ENCODE results near the gene CHRNA7. TPM values are rescaled to one million over a fixed set of nuclear protein-coding genes. Genes with fewer than 3 reads are reported as not detected.

The CHRNA7 gene
- total RNA-seq, 4 donors from 2014 or later = 0.45 to 1.3 (median 0.83) TPM

GRCh38 chr15:32041294-32041693 lies 11.0 kb downstream of the CHRNA7 start:
- whole genome bisulfite sequencing, 2 donors = 80 to 94% methylated on average over 7 of the region's 7 CpGs
- no peak overlapping the region for H3K4me3 ChIP-seq (ENCODE audit: low read depth, poor library complexity, severe bottlenecking)
- intact Hi-C loops (cut with DNase I; ENCODE audit: low total_unique reads) = no loop called here
- no peak for TF ChIP-seq POLR2A (IDR thresholded peaks at IDR 0.05)
- TF ChIP-seq, protein P1, sequence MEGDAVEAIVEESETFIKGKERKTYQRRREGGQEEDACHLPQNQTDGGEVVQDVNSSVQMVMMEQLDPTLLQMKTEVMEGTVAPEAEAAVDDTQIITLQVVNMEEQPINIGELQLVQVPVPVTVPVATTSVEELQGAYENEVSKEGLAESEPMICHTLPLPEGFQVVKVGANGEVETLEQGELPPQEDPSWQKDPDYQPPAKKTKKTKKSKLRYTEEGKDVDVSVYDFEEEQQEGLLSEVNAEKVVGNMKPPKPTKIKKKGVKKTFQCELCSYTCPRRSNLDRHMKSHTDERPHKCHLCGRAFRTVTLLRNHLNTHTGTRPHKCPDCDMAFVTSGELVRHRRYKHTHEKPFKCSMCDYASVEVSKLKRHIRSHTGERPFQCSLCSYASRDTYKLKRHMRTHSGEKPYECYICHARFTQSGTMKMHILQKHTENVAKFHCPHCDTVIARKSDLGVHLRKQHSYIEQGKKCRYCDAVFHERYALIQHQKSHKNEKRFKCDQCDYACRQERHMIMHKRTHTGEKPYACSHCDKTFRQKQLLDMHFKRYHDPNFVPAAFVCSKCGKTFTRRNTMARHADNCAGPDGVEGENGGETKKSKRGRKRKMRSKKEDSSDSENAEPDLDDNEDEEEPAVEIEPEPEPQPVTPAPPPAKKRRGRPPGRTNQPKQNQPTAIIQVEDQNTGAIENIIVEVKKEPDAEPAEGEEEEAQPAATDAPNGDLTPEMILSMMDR (IDR thresholded peaks at IDR 0.05) = no peak
- no peak for DNase-seq (ENCODE audit: low spot score in 2 of 2)

DNA sequence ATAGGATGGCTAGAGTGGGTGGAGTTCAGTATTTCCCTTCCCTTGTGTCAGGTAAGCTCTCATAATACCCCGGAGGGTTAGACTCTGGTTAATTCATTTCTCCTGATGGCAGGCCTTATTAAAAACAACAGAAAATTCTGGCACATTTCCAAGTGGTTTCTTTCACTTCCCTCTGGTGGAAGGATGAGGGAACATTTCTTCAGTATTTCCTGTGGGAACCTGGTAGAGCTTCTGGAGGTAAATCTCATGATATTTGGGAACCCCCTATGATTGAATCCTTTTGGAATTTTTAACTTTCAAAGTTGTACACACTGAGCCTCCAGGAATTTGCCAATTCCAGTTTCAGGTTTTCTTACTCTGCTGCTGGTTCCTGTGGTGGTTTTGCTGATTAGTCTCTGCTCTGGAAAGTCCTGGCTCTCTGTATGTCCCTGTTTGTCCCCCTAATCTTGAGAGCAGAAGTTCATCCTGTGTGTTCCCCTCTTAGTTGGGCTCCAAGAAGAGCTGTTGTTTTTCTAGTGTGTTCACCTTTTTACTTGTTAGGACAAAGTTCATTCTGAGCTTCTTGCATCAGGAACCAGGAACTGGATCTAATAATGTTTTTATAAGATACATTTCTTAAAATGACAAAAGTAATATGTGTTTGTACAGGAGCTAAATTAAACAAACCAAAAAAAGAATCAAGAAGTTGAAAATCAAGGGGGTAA lies 12.1 kb downstream of the CHRNA7 start:
- TF ChIP-seq, protein P1 (IDR thresholded peaks at IDR 0.05) = no peak
- TF ChIP-seq POLR2A (IDR thresholded peaks at IDR 0.05) = no peak
- no peak for DNase-seq (ENCODE audit: low spot score in 2 of 2)
- WGBS, 2 donors = 6% methylated on average over 1 of the region's 1 CpG
- H3K4me3 ChIP-seq (ENCODE audit: low read depth, poor library complexity, severe bottlenecking) = no peak overlapping the region
- intact Hi-C loops (cut with DNase I; ENCODE audit: low total_unique reads) = no loop called here

DNA sequence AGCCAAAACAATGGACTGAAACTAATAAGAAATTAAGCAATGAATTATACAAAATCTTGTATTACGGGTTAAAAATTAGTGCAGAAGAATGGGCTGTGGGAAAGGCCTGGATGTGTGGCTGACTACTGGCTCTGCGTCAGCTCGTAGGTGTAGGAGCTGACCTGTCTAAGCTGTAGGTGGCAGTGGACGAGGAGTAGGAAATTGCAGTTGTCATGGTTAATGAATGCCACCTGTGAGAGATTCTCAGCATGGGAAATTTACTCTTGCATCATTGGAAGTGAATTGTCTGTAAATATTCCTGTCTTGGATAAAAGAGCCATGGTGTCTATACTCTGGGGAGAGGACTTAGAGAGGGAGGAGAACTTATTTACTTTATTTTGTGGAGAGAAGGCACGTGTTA lies 23.4 kb downstream of the CHRNA7 start:
- 51% methylated on average over 5 of the region's 5 CpGs for WGBS, 2 donors
- DNase-seq (ENCODE audit: low spot score in 2 of 2) = no peak
- TF ChIP-seq, protein P1 (IDR thresholded peaks at IDR 0.05) = no peak
- TF ChIP-seq POLR2A (IDR thresholded peaks at IDR 0.05) = no peak
- no peak overlapping the region for H3K4me3 ChIP-seq (ENCODE audit: low read depth, poor library complexity, severe bottlenecking)
- intact Hi-C loops (cut with DNase I; ENCODE audit: low total_unique reads) = no loop called here

DNA sequence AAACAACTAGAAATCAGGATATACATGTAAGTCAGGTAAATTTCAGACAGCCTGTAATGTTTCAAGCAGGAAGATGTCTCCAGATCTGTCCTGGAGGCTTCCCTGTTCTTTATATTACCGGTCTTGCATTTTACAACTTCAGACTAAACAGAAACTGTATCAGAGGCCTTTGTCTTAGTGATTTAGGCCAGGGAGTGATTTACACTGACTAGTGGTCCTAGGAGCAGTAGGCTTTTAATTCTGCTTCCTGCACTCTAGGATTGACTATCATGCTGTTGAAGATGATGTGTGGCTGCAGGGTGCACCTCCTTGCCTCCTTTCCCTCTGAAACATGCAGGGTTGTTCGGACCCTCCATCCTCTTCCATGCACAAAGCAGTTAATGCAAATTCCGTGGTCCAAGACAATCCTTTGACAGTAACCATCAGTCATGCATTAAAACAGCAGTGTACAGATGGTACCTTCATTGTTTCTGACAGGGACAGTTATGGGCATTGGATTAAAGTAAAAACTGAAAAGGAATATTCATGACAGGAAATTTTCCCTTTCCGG lies 27.6 kb downstream of the CHRNA7 start:
- 49 to 62% methylated on average over 4 of the region's 4 CpGs for WGBS, 2 donors
- TF ChIP-seq, protein P1 (IDR thresholded peaks at IDR 0.05) = no peak
- no peak for TF ChIP-seq POLR2A (IDR thresholded peaks at IDR 0.05)
- no peak for DNase-seq (ENCODE audit: low spot score in 2 of 2)
- intact Hi-C loops (cut with DNase I; ENCODE audit: low total_unique reads) = no loop called here
- H3K4me3 ChIP-seq (ENCODE audit: low read depth, poor library complexity, severe bottlenecking) = no peak overlapping the region

DNA sequence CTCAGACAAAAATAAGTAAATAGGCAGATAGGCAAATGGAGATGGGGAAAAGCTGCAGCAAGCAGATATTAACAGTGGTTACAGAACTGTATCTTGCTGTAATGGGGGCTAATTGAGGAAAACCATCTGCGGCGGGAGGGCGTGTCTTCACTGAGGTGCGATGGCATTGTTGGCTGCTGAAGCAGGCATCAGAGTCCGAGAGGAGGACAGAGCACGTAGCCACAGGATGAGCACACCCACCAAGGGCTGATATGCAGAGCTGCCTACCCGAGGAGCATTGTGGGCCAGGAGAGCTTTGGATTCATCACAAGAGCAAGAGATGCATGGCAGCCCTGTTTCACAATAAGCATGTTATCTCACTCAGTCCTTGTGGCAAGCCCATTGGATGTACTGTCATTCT lies 30.4 kb downstream of the CHRNA7 start:
- no peak overlapping the region for H3K4me3 ChIP-seq (ENCODE audit: low read depth, poor library complexity, severe bottlenecking)
- DNase-seq (ENCODE audit: low spot score in 2 of 2) = no peak
- no peak for TF ChIP-seq POLR2A (IDR thresholded peaks at IDR 0.05)
- TF ChIP-seq, protein P1 (IDR thresholded peaks at IDR 0.05) = no peak
- 87 to 94% methylated on average over 7 of the region's 7 CpGs for WGBS, 2 donors
- intact Hi-C loops (cut with DNase I; ENCODE audit: low total_unique reads) = no loop called here
